Measurements from ENCODE around the gene KRT39.

- TF ChIP-seq CTCF (IDR thresholded peaks at IDR 0.05), result no peak
- no peak for TF ChIP-seq POLR2A (IDR thresholded peaks at IDR 0.05)
These were observed 40.4 kb downstream of the KRT39 start for GRCh38 chr17:40926341-40926740.
